Cerebellar cortex (tissue), 1 donor: Measurements from ENCODE around the gene ZBTB39.
"Not testable (repeated sequence)": the region's sequence is repeated elsewhere in the genome, so short reads cannot be mapped to it uniquely, and the experiment has no call there.

Experiments
- DNase-seq: peaks from one replicate; pipeline ENCODE4 v3.0.0-alpha.2; 2015; ENCODE audit warnings: low spot score

ZBTB39 gene, protein sequence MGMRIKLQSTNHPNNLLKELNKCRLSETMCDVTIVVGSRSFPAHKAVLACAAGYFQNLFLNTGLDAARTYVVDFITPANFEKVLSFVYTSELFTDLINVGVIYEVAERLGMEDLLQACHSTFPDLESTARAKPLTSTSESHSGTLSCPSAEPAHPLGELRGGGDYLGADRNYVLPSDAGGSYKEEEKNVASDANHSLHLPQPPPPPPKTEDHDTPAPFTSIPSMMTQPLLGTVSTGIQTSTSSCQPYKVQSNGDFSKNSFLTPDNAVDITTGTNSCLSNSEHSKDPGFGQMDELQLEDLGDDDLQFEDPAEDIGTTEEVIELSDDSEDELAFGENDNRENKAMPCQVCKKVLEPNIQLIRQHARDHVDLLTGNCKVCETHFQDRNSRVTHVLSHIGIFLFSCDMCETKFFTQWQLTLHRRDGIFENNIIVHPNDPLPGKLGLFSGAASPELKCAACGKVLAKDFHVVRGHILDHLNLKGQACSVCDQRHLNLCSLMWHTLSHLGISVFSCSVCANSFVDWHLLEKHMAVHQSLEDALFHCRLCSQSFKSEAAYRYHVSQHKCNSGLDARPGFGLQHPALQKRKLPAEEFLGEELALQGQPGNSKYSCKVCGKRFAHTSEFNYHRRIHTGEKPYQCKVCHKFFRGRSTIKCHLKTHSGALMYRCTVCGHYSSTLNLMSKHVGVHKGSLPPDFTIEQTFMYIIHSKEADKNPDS

DNA sequence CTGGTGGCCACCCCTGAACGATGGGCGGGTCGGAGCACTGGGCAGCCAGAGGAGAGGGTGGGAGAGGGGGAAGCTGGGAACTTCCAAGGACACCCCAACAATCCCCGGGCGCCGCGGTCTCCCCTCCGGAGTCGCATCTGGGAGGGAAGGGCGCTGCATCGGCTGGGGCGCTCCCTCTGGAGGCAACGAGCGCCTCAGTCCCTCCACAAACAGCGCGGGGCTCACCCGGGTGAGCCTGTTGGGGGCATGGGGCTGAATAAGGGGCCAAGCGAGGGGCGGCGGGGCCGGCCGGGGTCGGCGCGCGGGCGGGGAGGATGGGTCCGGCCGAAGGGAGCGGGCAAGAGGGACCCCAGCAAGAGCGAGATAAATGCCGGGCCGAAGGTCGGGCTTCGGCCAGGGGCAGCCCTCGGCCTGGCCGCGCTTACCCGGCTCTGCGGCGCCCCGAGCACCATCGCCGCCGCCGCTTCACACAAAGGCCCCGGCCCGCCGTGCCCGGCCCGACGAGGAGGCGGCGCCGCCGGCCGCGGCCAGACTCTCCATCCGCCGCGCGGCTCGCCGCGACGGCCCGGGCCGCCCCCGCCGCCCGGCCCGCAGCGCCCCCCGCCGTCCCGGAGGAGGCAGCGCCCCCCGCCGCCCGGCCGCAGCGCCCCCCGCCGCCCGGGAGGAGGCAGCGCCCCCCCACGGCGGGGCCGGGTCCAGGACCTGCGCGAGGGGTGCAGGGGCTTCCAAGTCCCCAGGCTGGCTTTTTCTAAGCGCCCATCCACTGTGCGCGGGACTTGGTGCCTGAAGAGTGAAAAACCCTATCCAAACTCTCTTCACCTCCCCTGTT, at the start of gene ZBTB39:
ZBTB39 (minus strand) TSS at position 567 of the 829 bp plus-strand sequence. CDS start 1,629 bp downstream, outside the sequence.
- peak; percentile 33 for DNase-seq

DNA sequence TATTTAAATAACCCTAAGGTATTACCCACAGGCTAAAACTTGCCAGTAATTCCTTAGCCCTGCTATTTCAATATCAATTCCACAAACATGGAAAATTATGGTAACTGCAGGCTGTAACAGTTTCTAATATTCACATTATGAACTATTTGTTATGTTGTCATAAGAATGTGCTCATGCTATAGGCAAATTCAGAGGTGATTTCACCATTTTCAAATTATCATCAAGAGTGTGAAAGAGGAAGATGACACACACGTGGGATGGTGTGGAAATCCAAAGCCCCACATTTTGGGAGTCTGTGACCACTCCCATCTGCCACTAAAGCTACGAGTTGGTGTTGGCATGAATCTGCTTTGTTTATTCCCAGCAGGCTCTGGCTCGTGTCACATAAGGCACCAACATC, 49.5 kb upstream of the ZBTB39 start:
- DNase-seq: no peak

DNA sequence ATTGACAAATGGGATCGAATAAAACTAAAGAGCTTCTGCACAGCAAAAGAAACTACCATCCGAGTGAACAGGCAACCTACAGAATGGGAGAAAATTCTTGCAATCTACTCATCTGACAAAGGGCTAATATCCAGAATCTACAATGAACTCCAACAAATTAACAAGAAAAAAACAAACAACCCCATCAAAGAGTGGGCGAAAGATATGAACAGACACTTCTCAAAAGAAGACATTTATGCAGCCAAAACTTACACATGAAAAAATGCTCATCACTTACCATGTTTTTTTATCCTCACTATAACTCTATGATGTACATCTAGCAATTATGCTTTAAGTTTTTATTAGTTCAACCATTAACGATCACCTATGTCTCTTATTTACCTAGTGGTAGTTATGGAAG, 47.6 kb upstream of the ZBTB39 start:
- DNase-seq: not testable (repeated sequence)

DNA sequence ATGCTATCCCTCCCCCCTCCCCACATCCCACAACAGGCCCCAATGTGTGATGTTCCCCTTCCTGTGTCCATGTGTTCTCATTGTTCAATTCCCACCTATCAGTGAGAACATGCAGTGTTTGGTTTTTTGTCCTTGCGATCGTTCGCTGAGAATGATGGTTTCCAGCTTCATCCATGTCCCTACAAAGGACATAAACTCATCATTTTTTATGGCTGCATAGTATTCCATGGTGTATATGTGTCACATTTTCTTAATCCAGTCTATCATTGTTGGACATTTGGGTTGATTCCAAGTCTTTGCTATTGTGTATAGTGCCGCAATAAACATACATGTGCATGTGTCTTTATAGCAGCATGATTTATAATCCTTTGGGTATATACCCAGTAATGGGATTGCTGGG, 46.8 kb upstream of the ZBTB39 start:
- not testable (repeated sequence) for DNase-seq

DNA sequence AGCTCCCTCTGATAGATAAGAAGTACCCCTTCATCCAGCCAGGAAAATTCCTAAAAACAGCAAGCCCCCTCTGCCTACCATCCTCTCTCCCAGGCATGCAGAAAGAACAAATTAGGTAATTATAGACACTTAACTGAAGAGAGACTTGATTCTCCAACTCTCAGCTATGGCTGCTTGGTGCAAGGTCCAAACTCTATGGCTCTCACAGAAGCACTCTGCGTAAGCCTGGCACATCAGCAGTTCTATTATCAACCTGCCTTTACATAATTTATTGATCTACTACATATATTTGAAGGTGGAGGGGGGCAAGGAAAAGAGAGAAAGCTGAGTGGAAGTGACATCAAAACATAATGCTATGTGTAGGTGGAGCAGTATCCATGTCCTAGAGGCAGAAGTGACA, 44.7 kb upstream of the ZBTB39 start:
- no peak for DNase-seq

DNA sequence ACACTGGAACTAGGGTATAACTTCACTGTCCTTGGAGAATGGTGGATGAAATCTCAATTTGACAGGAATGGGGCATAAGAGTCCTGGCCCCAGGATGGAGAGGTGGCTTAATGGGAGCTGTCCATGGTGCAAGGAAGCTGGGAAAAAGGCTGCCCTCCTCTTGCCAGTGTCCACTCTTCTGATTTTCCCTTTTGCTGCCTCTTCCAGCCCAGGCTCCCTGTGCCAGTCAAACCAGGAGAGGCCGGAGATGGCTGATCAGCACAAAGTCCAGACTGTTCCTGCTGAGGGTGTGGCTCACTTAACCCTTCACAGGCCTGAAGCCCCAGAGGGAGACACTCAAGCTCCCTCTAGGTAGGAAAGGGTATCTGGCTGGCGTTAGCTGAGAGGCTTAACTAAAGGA, 43.5 kb upstream of the ZBTB39 start, which contains the start of gene MYO1A:
MYO1A (minus strand) TSS at position 240 of the 400 bp plus-strand sequence. CDS start 1,806 bp downstream, outside the sequence.
- DNase-seq: no peak

DNA sequence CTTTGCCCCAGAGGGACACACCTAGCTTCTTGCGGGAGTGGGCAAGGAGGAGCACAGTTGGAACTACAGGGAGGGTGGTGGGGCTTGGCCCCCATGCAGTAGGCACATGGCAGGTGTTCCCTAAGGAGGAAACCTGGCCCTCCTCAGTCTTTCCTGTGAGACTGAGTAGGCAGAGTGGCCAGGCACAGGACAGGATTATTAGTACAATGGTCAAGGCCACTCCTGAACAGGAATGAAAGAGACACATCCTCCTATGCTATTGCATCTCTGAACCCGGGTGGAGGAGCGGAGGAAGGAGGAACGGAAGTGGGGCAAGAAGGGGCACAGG, 42.7 kb upstream of the ZBTB39 start:
- DNase-seq: no peak

DNA sequence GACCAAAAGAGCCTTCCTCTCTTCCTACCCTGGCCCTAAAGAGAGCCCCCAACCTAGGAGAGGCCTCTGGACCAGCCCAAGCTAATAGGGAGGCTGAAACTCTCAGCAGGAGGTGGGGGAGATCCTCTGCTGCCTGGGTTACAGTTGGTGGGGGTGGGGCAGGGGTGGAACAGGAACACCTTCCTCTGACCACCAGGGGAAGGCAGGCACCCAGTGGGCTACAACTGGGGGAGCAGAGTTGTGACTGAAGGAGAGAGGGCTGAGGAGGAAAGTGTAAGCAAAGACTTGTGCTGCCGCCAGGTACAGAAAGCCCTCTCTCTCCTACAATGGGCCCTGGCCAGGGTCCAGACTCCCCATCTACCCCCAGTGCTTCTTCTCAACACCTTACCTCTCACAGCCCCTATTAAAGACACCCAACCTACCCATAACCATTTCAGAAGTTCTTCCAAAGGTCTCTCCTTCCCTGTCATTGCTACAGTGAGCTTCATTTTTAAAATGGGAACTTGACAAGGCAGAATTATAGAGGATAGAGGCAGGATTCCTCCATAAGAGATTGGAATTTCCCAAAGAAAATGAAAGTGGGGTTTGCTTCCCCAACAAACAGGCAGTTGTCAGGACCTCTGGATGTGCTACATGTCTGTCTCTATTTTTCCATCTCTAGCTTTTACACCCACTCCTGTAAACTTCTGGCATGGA, 42.2 kb upstream of the ZBTB39 start:
- no peak for DNase-seq

DNA sequence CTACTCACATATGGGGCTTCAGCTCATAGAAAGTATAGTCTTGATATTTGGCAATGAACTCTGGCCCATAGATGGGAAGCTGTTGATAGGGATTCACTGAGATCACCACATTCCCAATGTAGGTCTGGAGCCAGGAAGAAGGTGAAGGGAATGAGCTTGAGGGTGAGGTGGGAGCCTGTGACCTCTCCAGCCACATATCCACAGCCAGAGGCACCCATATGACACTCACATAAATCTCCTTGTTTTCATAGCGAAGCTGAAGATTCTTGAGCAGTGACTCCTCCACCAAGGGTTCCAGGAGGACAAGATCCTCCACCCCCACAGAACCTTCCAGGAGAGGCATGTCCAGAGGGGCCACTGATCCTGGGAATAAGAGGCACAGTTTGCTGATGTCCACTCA, 41.6 kb upstream of the ZBTB39 start:
- DNase-seq: no peak

DNA sequence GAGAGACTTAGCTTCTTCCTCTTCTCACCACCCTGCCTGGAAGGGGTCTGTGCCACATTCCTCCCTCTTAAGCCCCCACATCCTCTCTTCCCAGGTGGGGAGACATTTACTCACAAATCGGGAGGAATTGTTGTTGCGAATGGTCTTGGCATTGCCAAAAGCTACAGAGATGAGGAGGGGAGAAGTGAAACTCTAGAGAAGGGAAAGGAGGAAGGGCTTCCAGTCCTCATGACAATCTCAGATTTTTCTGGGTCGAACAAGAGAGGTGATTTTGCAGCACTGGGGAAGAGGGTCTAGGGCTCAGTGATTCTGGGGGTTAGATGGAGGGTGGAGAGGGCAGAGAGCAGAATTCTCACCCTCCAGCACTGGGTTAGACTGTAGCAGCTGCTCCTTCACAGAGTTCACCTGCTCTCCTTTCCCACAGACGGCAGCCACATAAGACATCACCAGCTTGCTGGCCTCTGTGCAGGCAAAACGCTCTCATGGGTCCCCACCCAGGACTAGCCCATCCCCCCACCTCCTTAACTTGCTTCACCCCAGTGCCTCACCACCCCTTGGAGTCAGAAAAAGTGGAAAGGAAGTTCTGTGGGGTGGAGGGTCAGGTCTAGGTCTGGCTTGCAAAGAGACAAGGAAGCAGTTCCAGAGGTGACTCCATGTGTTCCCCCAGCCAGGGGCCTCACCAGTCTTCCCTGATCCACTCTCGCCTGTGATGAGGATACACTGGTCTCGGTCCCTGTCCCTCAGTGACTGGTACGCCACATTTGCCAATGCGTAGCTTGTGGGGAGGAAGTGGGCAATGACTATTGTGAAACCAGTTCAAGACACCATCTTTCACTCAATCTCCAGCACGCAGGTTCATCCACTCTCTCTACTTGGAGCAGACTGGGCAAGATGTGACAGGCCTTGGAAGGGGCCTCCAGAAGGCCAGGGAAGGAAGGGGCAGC, 40.9 kb upstream of the ZBTB39 start:
- no peak for DNase-seq

DNA sequence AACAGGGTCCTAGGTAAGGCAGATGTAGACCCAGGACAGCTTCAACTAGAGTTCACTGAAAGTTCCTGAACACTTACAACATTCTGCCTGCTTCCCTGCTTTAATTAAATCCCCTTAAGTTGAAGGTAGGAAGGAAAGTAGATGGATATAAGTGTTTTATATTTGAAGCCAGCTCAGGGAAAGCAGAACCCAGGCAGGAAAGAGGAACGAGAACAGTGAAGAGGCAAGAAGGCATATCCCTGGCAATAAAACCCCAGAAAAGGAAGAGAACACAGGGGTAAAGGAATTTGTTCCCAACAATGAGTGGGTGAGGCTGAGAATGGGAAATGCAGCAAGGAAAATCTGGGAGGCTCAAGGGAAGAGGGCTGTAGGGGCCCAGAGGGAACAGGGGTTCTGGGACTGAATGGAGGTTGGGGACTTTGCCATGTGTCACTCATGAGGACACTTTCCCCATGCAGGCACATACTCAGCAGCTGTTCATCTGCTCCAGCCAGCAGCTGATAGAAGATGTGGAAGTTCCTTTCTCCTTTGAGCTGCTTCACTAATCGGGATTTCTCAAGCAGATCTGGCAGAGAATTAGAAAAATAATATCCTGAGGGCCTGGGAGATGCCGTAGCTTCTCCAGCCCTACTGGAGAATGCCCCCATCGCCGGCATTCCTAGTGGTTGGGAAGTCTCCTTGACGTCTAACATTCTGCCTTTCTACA, 39.9 kb upstream of the ZBTB39 start:
- DNase-seq: no peak

DNA sequence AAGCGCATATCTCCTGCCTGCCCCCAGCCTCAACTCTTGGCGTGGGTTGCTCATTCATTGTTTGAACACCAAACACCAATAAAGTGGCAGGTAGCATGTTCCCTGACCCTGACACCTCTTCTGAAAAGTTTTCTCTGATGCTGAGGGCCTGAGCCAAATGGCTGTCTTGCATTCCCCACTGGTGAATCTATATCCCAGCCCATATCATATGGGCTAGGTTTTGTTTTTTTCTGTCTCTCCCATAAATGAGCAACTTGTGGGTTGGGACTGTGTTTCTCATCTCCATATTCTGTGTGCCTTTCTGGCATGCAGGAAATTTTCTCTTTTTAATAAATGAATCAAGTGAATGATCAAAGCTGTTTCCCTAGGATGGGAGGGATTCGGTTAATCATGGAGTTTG, 38.5 kb upstream of the ZBTB39 start:
- DNase-seq: no peak

DNA sequence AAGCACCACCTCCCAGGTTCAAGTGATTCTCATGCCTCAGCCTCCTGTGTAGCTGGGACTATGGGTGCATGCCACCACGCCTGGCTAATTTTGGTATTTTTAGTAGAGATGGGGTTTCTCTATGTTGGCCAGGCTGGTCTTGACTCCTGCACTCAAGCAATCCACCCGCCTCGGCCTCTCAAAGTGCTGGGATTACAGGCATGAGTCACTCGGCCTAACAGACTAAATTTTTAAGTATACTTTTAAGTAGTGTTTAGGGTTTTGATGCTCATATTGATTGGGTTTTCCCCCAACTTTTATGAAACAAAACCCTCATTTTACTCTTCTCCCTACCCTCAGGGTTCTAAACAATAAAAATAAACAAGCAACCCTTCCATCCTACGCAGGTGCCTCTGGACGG, 38.1 kb upstream of the ZBTB39 start:
- DNase-seq: no peak

DNA sequence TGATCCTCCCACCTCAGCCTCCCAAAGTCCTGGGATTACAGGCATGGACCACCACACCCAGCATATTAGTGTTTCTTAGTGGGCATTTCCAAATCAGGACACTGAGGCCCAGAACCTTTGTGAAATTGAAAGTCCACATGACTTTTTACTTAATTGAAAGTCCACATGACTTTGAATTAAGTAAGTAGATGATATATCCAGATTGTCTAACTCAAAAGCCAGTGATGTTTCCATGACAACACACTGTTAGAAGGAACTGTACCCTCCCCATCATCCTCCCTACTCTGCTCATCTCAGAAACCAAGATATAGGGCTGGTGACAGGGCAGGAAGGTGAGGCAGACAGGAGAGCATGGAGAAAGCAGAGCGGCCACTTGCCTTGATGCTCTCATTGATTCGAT, 36.3 kb upstream of the ZBTB39 start:
- no peak for DNase-seq

DNA sequence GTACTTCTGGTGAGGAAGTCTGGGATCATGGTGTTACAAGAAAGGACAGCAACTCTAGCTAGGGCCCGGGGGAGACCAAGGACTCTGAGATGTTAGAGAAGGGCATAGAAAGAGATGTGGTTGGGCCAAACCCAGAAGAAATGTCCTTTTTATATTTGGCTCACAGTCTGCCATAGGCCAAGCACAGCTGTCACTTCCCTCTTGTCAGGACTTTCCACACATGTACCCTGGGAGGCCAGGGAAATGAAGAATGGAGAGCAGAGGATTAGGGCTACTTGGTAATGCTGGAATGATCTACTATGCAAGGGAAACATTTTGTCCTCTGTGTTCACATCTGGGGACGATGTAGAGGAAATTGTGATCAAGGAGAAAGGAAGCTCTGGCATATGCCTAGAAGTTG, 34.4 kb upstream of the ZBTB39 start:
- DNase-seq: no peak

DNA sequence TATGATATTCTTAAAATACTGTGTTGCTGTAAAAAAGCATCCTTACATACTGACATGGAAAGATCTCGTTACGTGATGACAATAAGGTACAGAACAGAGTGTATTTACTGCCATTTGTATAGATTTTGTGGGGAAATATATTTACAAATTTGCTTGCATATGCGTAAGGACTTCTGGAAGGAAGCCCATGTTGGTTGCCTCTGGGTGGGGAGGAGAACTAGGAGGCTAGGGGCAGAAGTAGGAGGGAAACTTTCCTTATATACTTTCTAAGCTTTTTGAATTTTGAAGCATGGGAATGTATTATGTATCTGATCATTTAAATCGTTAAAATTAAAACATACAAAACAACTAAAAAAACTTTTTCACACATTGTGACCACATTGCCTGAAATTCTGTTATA, 33.9 kb upstream of the ZBTB39 start:
- DNase-seq: no peak

DNA sequence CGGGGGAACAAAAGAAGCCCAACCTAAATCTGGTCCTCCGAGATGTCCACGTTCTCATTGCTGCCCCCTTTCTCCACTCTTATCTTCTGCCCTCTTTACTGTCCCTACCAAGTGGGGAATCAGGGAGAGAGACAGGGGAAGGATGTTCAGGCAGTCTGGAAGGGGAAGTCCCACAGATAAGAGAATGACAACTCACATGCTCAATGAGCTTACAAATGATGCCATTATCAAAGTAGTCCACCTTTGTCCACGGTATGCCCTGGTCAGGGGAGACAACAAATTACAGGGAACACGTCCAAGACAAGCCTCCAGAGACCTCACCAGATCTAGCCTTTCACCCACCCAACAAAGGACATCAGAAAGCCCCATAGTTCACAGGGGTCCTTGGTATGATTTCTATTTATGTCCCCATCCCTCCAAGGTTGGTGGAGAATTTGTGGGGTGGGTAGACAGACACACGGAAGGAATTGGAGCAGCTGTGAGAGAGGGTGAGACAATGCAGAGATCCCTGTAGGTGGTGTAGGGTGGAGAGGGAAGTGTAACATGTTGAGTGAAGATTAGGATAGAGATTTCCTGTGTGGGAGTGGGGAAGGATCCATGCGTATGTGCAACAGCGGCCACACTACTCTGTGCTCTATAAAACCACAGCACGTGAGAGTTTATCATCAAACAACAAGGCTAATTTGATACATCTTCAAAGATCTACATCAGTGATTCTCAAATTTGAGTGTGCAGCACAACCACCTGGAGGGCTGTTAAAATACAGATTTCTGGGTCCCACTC, 32.9 kb upstream of the ZBTB39 start:
- DNase-seq: no peak

DNA sequence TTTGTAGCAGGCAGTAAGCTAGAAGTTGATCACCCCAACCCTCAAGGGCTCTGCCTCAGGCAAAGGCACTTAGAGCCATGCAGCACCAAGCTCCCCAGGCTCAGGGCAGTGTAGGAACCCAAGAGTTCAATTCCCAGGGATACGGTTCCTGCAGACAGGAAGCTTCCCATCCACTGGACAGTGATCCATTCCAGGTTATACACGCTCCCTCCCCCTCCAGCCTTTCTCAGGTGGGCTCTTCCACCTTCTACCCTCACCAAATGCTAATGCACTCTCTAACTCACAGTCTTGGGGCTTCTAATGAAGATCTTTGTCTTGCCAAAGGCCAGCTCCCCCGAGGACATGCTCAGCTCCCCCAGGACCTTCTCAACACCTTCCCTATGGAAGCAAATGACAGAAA, 30.9 kb upstream of the ZBTB39 start:
- no peak for DNase-seq

DNA sequence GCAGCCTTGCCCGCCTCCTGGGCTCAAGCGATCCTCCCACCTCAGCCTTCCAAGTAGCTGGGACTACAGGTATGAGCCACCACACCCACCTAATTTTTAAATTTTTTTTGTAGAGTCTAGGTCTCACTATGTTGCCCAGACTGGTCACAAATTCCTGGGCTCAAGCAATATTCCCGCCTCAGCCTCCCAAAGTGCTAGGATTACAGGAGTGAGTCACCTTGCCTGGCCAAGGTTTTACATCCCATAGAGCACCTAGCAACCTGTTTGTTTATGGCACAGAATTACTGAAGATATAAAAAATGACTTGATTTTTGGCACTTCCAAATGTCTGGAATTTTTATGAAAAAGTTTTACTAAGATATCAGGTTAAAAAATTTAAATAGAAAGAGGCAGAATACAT, 27.1 kb upstream of the ZBTB39 start:
- no peak for DNase-seq
